Natural killer cell (primary cell): ENCODE results near the gene NR6A1. TPM values are rescaled to one million over a fixed set of nuclear protein-coding genes. Genes with fewer than 3 reads are reported as not detected.

Experiments used
- ATAC-seq, 3 donors: fragments of 150-1000 bp in 2 of 3; fragments of 200-7000 bp in 1 of 3; cut with Tn5 transposase; 1 replicate in 1 of 3; 2 replicates in 2 of 3; pipeline ENCODE4 v1.10.0; 2021; ENCODE audit warnings: mild to moderate bottlenecking in 2 of 3, moderate library complexity in 2 of 3
- DNase-seq, 2 donors: peaks; one replicate each; pipeline versions ENCODE4 v3.0.0 to v3.0.0-alpha.2; 2013 to 2021; ENCODE audit warnings: mixed read lengths in 1 of 2
- H3K27ac ChIP-seq: one replicate; pipeline ENCODE4 v1.5.1; 2013; ENCODE audit warnings: mild to moderate bottlenecking, low read length
- H3K27me3 ChIP-seq: one replicate; pipeline ENCODE4 v1.6.1; 2013; ENCODE audit warnings: low read length; ENCODE audit not compliant: control insufficient read depth, insufficient read depth
- H3K36me3 ChIP-seq: one replicate; pipeline ENCODE4 v1.6.1; 2013; ENCODE audit warnings: low read length; ENCODE audit not compliant: control insufficient read depth, insufficient read depth
- H3K4me1 ChIP-seq: one replicate; pipeline ENCODE4 v1.6.1; 2013; ENCODE audit warnings: low read length; ENCODE audit not compliant: control insufficient read depth, insufficient read depth
- H3K4me3 ChIP-seq: one replicate; pipeline ENCODE4 v1.5.1; 2013; ENCODE audit warnings: low read length
- H3K9me3 ChIP-seq: one replicate; pipeline ENCODE4 v1.6.1; 2013; ENCODE audit warnings: low read length; ENCODE audit not compliant: control insufficient read depth, insufficient read depth
- H3K27ac Mint-ChIP-seq, 2 donors: one replicate each; pipeline ENCODE4 v1.8.0; 2022; ENCODE audit warnings: mild to moderate bottlenecking in 2 of 2, mixed read lengths in 2 of 2, moderate library complexity in 1 of 2
- H3K27me3 Mint-ChIP-seq, 2 donors: one replicate each; pipeline ENCODE4 v1.8.0; 2022; ENCODE audit warnings: low read depth in 2 of 2, mixed read lengths in 2 of 2
- H3K36me3 Mint-ChIP-seq: one replicate; pipeline ENCODE4 v1.8.0; 2022; ENCODE audit warnings: mixed read lengths
- H3K4me1 Mint-ChIP-seq, 2 donors: one replicate each; pipeline ENCODE4 v1.8.0; 2022; ENCODE audit warnings: mixed read lengths in 2 of 2
- H3K4me3 Mint-ChIP-seq: one replicate; pipeline ENCODE4 v1.8.0; 2022; ENCODE audit warnings: mild to moderate bottlenecking, moderate library complexity, mixed read lengths
- H3K9me3 Mint-ChIP-seq, 2 donors: one replicate each; pipeline ENCODE4 v1.8.0; 2022; ENCODE audit warnings: mixed read lengths in 2 of 2
- WGBS: methylation state at CpG from one replicate; pipeline ENCODE4 v1.1.7; 2013; ENCODE audit warnings: missing lambda C conversion rate; ENCODE audit not compliant: insufficient coverage; 5-methylcytosine and 5-hydroxymethylcytosine counted together
- intact Hi-C: fragments of 100-400 bp; cut with micrococcal nuclease; formaldehyde crosslinking; loops from one replicate; pipeline ENCODE4 v1.14.2; 2022
- total RNA-seq, 4 donors: library from RNA; stranded (reverse); fragments of 120-200 nt in 1 of 4; gene quantifications; one replicate each; pipeline versions ENCODE4 v1.2.3 to v1.2.4, GENCODE V29; 2013 to 2022
- TF ChIP-seq, protein P1 (sequence below): fragments of 200-600 bp; IDR thresholded peaks from one replicate; pipeline ENCODE4 v1.8.0; 2022; ENCODE audit warnings: antibody characterized with exemption

Gene NR6A1
- total RNA-seq, 3 donors from 2014 or later (not counting 1 experiment from before 2014, with no cell fraction given): 0.07 to 0.75 (median 0.49) TPM

- intact Hi-C loops: no loop called here
- H3K36me3 Mint-ChIP-seq: no peaks in the 10 kb centered on the region
Observed at GRCh38 chr9:124768334-124768733, 2.8 kb downstream of the NR6A1 start.

DNA sequence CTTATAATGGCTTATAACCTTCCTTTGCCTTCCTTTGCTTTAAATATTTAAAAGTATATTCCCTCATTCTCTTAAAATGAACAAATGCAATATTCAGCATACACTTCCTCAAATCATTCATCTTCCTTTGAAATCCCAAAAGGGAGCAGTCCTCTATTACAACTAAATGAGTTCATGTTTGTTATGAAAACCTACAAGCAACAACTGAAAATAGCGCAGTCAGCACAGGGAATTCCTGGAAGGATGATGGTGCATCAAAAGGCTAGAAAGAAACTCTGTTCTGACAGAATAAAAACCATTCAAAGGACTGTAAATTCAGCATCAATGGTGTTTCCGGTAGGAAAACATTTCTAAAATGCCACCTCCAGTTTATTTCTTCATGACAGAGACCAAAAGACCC is 3.3 kb downstream of the NR6A1 start:
- peaks cover 56 to 74% of the 10 kb centered on the region in 2 donors for H3K27me3 Mint-ChIP-seq
- no peak overlapping the region for H3K4me3 Mint-ChIP-seq
- no peaks in the 10 kb centered on the region for H3K36me3 Mint-ChIP-seq
- H3K27ac Mint-ChIP-seq: no peak overlapping the region
- H3K27ac ChIP-seq: no peak overlapping the region
- TF ChIP-seq, protein P1, sequence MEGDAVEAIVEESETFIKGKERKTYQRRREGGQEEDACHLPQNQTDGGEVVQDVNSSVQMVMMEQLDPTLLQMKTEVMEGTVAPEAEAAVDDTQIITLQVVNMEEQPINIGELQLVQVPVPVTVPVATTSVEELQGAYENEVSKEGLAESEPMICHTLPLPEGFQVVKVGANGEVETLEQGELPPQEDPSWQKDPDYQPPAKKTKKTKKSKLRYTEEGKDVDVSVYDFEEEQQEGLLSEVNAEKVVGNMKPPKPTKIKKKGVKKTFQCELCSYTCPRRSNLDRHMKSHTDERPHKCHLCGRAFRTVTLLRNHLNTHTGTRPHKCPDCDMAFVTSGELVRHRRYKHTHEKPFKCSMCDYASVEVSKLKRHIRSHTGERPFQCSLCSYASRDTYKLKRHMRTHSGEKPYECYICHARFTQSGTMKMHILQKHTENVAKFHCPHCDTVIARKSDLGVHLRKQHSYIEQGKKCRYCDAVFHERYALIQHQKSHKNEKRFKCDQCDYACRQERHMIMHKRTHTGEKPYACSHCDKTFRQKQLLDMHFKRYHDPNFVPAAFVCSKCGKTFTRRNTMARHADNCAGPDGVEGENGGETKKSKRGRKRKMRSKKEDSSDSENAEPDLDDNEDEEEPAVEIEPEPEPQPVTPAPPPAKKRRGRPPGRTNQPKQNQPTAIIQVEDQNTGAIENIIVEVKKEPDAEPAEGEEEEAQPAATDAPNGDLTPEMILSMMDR: no peak
- H3K36me3 ChIP-seq: no peaks in the 10 kb centered on the region
- intact Hi-C loops: no loop called here
- DNase-seq (no peak), ATAC-seq (no peak)
- H3K4me1 ChIP-seq: peaks cover 22% of the 10 kb centered on the region
- WGBS: 75% methylated on average over 2 of the region's 2 CpGs
- no peaks in the 10 kb centered on the region for H3K9me3 Mint-ChIP-seq
- H3K27me3 ChIP-seq: peaks cover 58% of the 10 kb centered on the region
- peaks cover 28 to 30% of the 10 kb centered on the region in 2 donors for H3K4me1 Mint-ChIP-seq
- H3K4me3 ChIP-seq: no peak overlapping the region
- no peaks in the 10 kb centered on the region for H3K9me3 ChIP-seq

More at GRCh38 chr9:124768334-124768733, 2.8 kb downstream of the NR6A1 start:
- Histone ChIP-seq H3K27me3 (peaks cover 55% of the 10 kb centered on the region), H3K27ac (no peak overlapping the region), H3K9me3 (no peaks in the 10 kb centered on the region), H3K4me1 (peaks cover 22% of the 10 kb centered on the region), H3K4me3 (no peak overlapping the region), H3K36me3 (no peaks in the 10 kb centered on the region)
- Mint-ChIP-seq H3K27ac (no peak overlapping the region), H3K9me3 (no peaks in the 10 kb centered on the region), H3K27me3 (peaks cover 52 to 69% of the 10 kb centered on the region in 2 donors), H3K4me1 (peaks cover 29 to 31% of the 10 kb centered on the region in 2 donors), H3K4me3 (peak overlapping the region; percentile 40)
- ATAC-seq: no peak
- WGBS: 71% methylated on average over 2 of the region's 3 CpGs
- TF ChIP-seq, protein P1: no peak
- DNase-seq: no peak

- Histone ChIP-seq H3K27ac (no peak overlapping the region), H3K27me3 (peaks cover 61% of the 10 kb centered on the region), H3K9me3 (no peaks in the 10 kb centered on the region), H3K4me3 (no peak overlapping the region), H3K4me1 (peaks cover 19% of the 10 kb centered on the region), H3K36me3 (no peaks in the 10 kb centered on the region)
- DNase-seq: peak in 1 of 2 donors; percentile 41
- no peak for ATAC-seq
- H3K9me3 Mint-ChIP-seq: no peaks in the 10 kb centered on the region
- WGBS: 47% methylated on average over 2 of the region's 4 CpGs
- intact Hi-C loops: no loop called here
- no peaks in the 10 kb centered on the region for H3K36me3 Mint-ChIP-seq
- no peak overlapping the region for H3K27ac Mint-ChIP-seq
- peaks cover 19 to 21% of the 10 kb centered on the region in 2 donors for H3K4me1 Mint-ChIP-seq
- TF ChIP-seq, protein P1: no peak
- H3K4me3 Mint-ChIP-seq: no peak overlapping the region
- peaks cover 57 to 81% of the 10 kb centered on the region in 2 donors for H3K27me3 Mint-ChIP-seq
Observed at GRCh38 chr9:124766815-124767554, 4.1 kb downstream of the NR6A1 start.
